Esophagus squamous epithelium (tissue), 4 donors: ENCODE measurements around the gene SMARCA2.

Experiments used
- POLR2A ChIP-seq, 4 donors: fragments of 450-650 bp; IDR thresholded peaks; one replicate each; pipeline ENCODE4 v1.6.1; 2017; ENCODE audit warnings: antibody characterized with exemption in 4 of 4, mild to moderate bottlenecking in 4 of 4, moderate library complexity in 3 of 4
- TF ChIP-seq, protein P1 (sequence below), 6 experiments: fragments of 450-650 bp in 4 of 6; fragments of 200-600 bp in 2 of 6; sonication (generic) in 2 of 6; IDR thresholded peaks; one replicate each; pipeline ENCODE4 v1.5.1; 2016 to 2019; ENCODE audit warnings: antibody characterized with exemption in 6 of 6, mild to moderate bottlenecking in 4 of 6, moderate library complexity in 4 of 6

GRCh38 chr9:2173861-2174260, 158.7 kb downstream of the SMARCA2 start:
- TF ChIP-seq, protein P1, sequence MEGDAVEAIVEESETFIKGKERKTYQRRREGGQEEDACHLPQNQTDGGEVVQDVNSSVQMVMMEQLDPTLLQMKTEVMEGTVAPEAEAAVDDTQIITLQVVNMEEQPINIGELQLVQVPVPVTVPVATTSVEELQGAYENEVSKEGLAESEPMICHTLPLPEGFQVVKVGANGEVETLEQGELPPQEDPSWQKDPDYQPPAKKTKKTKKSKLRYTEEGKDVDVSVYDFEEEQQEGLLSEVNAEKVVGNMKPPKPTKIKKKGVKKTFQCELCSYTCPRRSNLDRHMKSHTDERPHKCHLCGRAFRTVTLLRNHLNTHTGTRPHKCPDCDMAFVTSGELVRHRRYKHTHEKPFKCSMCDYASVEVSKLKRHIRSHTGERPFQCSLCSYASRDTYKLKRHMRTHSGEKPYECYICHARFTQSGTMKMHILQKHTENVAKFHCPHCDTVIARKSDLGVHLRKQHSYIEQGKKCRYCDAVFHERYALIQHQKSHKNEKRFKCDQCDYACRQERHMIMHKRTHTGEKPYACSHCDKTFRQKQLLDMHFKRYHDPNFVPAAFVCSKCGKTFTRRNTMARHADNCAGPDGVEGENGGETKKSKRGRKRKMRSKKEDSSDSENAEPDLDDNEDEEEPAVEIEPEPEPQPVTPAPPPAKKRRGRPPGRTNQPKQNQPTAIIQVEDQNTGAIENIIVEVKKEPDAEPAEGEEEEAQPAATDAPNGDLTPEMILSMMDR (IDR thresholded peaks at IDR 0.05), result no peak
- TF ChIP-seq POLR2A (IDR thresholded peaks at IDR 0.05), result no peak
